ENCODE data around the gene SOX13.

DNA sequence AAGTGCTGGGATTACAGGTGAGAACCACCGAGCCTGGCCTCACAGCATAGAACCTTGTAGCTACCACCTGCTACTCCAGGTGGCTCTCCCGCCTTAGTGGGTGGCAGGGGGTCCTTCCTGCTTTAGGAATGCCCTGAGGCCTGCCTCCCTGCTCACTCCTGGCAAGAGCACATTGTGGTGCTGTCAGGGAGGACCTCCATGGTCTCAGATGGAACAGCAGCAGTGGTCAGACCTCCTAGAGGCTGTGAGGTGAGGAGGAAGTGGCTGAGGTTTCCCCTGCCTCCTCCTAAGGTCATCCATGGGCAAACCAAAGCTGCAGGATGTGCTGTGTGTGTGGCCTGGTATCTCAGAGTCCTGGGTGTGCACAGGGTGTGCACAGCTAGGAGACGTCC is 6.7 kb downstream of the SOX13 start:
- TF ChIP-seq POLR2A (IDR thresholded peaks at IDR 0.05) (no peak), POLR2AphosphoS5 (IDR thresholded peaks at IDR 0.05) (no peak)
